HG02763 (cell line): ENCODE results near the gene TIAM1.

ENCODE experiments used
- ATAC-seq: cut with Tn5 transposase; IDR thresholded peaks from one replicate; pipeline ENCODE4 v1.9.1; 2021; ENCODE audit warnings: mild to moderate bottlenecking, moderate library complexity; ENCODE audit not compliant: unreplicated experiment

TIAM1 gene

DNA sequence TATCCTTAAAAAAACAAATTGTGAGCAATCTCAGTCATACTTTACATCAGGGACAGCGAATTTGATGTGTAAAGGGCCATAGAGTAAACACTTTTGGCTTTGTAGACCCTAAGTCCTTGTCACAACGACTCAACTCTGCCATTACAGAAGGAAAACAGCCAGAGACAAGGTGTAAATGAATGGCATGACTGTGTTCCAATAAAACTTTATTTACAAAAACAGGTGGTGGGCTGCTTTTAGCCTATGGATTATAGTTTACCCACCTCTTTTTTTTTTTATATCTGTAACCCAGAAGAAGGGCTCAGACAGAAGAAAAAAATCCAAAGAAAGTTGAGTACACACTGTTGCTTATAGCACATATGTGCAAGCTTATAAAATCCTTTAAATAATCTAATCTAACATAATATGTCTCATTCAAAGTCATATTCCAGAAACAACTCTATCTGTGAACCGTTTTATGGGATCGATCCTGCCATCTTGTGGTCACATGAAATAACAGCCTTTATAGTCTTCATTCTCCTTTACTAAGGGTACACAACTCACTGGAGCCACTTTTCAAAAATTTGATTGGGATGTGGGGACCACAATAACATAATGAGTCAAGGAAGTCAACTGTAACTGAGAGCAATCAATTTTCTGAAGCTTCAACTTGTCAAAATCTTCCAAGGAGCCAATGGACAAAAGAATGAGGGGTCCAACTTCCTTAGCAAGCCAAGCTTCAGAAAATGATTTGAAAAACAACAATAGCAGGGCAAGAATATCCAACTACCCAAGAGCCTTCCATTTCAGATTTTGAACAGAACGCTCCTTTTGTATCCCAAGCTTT, 163.6 kb downstream of the TIAM1 start:
- no peak for ATAC-seq

DNA sequence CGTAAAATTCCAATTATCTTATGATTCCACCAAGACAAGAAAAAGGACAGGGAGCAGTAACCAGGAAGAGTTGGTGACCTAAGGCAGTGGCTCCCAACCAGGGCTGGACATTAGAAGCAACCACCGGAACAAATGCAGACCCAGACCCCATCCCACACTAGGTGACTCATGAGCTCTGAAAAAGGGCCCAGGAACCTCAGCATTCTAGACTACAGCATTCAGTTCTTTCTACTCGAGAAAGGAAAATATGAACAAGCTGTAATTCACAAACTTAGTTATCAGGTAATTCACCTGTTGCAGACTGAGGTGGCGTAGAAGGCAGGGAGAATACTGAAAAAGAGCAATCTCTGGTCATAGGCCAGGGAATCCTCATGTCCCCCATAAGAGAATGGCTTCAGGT, 167.3 kb downstream of the TIAM1 start:
- no peak for ATAC-seq

DNA sequence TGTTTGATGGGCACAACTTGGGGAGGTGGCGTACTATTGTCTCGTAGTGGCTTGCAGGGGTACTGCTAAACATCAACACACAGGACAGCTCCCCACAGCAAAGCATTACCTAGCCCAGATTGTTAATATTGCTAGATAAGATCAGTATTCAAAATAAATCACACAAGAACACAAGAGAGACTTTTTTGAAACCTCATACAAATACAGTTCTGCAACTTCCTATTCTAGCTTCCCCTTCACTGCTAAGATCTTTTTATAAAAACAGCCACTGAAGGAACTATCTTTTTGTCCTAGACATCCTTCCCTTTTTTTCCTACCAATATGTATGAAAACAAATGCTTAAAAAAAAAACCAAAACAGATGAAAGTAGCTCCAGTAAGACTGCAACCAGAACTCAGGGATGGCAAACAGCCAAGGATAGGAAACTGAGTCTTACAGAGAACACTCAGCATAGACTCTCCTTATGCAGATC, 167.9 kb downstream of the TIAM1 start:
- ATAC-seq: no peak

DNA sequence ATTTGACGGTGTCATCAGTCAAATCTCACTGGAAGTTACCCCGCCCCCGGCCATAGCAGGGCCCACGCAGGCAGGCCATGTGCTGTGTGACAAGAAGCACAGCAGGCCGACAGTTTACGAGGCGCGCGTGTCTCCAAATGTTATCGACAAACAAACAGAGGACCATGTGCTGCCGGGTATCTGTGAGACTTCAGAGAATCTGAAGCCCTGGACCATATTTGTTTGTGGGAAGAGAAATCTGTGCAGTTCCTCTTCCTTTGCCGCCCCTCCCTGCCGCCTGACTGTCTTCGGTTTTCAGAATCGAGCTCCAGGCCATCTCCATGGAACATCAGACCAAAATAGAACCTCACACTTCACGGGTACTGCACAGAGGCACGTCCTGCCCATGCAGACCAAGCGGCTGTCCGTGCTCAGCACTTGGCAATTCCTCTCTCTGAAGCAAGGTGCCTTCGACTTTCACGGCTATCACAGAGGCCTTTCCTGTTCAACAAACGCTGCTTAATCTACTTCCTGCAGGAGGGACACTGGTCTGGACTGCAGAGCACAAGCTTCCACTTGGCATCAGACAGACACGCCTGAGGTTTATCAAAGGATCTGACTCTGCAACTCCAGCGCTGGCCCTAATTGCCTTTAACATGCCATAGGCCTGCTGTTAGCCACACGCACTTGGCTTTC, 170.0 kb downstream of the TIAM1 start:
- ATAC-seq: no peak

DNA sequence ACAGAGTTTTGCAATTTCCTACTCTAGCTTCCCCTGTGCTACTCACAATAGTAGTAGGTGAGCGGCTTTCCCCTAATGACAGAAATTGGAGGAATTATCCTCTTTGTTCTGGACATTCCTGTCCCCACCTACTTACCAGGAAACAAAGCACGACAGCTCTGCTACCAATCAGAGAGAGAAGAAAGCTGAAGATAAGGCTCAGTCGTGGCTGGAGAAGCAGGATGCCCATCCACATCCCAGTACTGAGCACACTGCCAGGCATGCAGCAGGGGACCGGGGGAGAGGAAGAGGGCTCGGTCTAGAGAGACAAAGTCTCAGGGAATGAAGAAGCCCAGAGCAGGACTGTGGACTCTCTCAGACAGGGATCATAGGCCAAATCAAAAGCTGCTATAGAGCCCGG, 171.7 kb downstream of the TIAM1 start:
- ATAC-seq: no peak

DNA sequence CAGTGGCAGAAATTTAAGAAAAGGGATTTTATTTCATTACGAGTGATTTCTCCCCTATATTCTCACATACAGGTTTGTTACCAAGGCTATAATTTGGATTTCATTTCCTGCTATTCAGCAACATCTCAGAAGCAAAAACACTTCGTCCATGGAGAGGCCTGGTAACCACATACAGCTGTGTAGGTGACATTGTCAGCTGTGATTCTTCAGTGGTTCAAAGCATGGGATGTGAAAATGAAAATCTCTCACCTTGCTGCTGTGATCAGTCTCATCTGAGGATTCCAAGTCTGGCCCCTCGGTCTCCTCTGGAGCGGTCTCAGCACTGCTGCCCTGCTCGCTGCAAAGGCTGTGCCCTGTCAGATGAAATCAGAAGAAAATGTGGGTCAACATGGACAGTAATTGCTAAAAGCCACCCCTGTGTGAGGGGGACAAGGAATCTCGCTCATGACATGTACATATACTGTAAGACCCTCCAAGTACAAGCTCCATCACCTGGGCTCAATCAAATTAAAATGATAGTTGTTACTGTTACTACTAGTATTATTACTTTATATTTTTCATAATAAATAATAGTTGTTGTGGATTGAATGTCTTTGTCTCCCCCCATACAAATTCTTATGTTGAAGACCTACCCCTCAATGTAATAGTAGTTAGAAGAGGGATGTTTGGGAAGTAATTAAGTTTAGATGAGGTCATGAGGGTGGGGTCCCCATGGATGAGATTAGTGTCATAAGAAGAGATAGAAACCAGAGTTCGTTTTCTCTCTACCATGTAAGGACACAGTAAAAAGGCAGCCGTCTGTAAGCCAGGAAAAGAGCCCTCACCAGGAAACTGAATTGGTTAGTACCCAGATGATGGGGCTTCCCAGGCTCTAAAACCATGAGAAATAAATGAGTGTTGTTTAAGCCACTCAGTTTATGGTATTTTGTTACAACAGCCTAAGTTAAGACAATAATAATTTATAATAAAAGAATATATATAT, 179.1 kb downstream of the TIAM1 start:
- ATAC-seq: no peak

DNA sequence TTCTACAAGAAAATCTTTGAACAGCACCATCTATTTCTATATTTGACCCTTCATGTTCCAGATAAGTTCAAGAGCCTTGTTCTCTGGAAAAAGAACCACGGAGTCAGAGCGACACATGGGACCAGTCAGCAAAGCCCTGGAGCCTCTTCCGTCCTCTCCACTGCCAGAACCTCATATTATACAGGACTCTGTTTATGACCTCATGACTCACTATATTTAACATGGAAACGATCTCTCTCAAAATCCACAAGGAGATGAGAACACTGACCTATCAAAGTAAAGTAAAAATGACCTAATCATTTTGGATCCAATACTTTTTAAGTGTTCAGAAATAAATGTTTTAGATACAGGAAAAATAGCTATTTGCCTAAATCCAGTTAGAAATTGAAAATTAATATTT, 181.2 kb downstream of the TIAM1 start:
- ATAC-seq: no peak

DNA sequence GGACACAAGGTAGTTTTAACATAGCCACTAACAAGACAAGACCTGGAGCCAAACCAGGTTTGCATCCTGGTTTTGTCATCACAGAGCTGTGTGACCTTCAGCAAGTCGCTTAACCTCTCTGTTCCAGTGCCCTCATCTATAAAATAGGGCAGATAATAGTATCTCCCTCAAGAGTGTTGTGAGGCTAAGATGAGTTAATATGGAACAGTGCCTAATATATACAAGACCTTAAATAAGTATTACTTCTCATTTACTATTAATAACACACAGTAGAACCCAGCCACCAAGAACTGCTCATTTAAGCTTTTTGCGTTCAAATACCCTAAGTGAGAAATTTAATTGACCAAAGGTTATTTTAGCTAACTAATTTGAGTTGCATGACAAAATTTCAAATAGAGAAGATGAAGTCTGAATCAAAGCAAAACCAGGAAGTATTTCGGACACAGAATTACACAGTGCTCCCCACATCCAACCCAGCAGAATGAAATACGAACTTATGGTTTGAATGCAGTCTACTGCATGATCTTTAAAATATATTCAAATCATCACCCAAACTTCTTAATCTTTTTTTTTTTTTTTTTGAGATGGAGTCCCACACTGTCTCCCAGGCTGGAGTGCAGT, 181.9 kb downstream of the TIAM1 start:
- ATAC-seq: no peak

DNA sequence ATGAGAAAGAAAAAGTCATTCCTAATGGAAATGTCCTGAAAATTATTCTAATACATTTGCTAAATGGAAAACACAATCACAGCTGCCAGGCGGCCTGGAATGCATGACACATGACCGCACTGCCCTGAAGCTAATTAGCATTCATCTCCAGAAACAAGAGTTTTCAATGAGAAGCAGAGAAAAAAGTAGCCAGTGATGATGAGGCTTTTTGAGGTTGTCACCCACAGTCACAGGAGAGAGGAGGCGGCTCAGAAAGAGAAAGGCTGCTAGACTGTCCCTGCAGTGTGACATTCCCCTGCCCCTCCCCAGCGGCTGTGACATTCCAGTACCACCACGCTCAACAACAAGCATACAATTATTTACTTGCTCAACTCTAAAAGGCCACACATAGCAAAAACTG, 182.9 kb downstream of the TIAM1 start:
- ATAC-seq: no peak

DNA sequence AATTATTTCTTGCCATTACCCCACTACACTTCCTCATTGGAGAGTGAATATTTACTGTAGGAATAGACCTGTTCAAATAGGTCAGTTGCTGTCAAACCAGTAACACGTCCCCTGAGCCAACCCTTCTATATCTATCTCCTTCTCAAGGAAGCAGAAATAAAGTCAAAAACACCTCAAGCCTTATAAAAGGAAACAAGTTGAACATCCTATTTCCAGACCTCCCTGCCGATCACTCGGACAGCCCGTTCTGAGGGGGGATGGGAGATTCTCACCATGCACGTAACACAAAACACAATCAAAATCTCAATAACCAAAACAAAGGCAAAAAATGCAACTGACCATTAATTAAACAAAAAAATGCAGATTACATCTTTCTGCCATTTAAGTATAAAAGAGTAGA, 184.3 kb downstream of the TIAM1 start:
- no peak for ATAC-seq

DNA sequence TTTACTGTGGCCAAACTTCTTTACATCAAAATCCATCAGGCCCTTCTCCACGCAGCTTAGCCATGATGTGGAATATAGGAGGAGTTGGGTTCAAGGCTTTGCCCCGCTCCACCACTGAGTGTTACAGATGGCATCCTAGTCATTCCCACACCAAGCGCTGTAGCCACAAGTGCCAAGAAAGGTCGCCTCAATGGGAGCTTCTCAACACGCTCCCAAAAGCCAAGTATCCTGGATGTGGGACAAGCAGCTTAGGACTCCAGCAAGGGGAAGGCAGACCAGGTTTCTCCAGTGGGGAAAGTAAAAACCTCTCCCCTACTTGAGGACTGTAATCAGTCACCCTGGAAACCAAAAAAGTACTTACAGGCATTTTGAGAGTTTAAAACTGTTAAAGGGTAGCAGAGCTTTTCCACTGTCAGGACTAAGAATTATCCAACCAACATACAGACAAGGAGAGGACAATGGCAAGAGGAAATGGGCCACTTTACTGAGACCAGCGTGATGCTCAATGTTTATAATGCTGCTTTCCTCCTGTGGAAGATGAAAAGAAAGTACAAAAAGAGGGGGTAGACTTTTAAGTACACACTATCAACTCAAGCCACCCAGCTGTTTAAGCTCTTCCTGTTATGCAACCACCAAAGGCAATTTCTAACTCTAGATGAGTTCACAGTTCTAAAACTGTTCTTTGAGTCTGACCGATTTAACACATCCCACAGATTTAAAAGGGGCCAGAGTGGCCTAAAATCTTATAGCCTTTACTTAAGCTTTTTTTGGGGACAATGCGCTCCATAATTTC, 185.1 kb downstream of the TIAM1 start:
- no peak for ATAC-seq

DNA sequence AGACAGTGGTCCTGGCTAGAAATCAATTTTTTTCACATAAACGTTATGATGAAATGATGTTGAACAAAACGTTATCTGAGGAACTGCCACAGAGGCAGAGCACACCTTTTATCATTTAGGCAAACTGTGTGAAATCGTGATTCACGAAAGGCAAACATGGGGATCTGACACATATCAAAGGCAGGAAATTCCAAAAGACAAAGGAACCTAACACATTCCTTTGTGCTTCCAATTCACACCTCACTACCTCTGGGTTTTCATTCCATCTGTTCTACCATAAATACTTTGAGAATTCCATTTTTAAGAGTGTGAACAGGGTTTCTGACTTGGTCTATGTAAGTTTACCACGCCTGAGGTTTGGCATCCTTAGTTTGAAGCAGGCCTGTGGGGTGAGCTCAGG, 186.3 kb downstream of the TIAM1 start:
- no peak for ATAC-seq

DNA sequence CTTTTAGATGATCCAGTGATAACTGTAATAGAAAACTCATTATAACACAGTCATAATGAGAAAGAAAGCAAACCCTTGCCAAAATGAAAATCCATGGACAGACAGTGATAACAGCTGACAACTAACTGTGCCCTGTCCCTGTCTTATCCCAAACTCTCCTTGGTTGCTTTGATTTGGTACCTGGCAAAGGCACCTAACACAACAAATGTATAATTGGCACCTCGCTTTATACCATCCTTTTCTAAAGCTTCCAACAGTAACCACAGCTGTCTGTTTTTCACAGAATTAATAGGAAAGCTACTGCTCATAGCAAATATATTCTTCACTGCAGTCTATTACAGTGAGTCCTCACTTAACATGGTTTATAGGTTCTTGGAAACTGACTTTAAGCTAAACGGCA, 187.4 kb downstream of the TIAM1 start:
- ATAC-seq: no peak

DNA sequence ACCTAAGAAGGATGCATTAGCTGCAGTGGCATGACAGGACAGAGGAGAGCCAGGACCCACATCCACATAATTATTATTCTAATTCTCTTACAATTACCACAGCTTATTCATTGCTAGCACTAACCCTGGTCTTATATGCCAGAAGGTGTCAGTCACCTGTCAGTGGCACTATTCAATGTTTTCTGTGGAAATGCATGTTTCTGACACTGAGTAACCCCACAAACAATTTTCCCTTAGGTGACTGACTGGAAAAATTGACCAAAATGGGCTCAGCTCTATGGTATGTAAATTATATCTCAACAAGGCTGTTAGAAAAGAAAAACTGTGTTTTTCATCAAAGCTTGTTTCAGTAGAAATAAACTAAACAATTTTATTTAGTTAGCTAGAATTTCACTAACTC, 187.9 kb downstream of the TIAM1 start:
- ATAC-seq: no peak

DNA sequence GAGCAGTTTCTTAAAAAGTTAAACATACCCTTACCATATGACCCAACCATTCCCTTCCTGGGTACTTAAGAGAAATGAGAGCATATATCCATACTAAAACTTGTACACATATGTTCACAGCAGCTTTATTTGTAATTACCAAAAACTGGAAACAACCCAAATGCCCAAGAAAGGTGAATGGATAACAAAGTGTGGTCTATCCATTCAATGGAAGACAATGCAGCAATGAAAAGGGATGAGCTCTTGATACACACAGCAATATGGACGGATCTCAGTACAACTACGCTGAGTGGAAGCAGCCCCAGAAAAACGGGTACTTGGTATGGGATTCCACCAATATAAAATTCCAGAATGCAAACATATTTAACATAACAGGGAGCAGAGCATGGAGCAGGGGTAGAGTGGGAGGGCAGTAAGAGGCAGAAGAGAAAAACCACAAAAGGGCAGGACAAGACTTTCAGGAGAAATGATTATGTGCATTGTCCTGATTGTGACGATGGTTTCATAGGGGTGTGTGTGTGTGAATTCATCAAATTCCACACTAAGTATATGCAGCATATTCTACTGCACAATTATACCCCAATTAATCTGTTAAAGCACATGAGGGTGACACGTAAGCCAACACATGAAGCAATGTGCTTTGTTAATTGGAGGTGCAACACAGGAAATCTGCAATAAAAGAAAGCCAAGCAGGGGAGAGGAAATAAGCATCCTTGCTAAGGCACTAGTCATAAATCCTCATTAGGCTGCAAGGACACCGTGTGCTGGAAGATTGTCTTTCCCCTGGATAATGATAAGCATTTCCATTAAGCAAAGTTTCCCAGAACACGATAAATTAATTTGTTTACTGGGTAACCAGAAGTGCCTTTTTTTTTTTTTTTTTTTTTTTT, 192.7 kb downstream of the TIAM1 start:
- ATAC-seq: no peak

DNA sequence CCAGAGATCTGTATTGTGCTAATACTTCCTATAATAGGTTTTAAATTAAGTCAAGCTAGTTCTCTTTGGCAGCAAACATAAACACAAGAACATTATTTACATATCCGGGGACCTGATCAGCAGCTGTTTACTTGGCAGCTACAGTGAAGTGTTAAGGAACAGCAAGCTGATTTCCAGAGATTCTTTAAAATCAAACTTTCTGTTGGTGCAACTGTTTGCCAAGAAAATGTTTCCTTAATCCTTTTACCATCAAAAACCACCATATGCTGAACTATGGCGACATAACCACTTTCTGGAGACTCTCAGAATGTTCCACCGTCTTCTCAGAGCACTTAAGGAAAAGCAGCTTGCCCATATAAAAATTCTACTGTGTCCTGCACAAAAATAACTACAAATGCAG, 198.8 kb downstream of the TIAM1 start:
- ATAC-seq: no peak

DNA sequence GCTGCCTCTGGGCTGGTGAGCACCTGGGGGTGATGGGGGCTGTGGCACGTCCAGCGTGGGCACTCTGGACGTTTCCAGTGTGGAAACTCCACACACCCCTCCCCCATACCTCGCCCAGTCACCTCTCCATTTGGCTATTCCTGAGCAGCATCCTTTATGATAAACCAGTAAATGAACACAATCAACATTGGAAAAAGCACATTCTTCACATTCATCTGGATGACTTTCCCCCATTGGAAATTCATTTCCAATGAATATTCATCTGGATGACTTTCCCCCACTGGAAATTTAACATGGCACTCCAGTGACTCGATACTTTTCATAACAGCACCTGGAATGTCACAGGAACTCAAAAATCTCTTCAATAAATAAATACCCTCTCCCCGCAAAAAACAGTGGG, 201.0 kb downstream of the TIAM1 start:
- ATAC-seq: no peak

DNA sequence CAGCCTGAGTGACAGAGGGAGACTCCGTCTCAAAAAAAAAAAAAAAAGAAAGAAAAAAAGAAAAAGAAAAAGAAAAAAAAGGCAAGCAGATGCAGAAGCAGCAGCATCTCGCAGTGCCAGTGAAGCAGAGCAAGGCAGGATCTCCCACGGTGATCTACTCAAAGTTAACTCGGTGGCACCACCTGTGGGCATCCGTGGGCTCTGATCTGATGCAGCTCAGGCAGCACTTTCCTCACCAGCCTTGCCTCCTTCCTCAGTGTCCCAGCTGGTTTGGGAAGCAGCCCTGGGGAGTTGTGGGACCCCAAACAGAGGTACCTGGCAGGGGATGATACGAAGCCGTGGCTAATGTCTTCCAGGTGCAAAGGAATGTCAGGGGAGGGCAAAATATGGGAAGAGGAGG, 201.5 kb downstream of the TIAM1 start:
- no peak for ATAC-seq

DNA sequence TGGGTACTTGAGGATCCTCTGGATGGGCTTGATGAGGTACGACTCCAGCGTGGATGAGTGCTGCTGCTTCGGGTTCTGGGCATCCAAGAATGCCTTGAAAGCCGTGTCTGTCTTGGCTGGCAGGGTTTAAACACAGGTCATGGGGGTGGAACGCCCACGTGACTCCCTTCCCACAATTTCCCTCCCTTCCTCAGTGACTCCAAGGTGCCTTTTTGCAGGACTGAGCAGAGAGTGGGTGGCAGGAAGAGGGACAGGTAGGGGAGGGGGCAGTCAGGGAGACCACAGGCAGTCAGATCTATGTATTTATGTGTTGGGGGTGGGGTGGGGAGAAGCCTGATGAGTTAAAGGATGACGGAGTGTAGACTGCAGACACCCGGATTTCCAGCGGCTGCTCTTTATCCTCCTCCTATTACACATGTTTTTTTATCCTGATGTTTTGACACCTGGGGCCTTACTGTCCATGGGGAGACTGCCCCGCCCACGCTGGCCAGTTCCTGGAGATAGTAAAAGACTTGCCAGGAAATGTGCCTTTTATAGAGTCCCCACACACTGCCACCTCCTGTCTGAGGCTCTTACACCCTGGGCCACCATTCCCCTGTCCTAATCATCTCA, 202.6 kb downstream of the TIAM1 start:
- ATAC-seq: no peak
